ENCODE data around the gene LPAR3. TPM values are rescaled to one million over a fixed set of nuclear protein-coding genes. Genes with fewer than 3 reads are reported as not detected.
A peak's percentile ranks its signal among the peaks of the same experiment; 100 is the strongest.

The LPAR3 gene
- total and polyA plus RNA-seq, 2 of the 13 experiments (the other 11 are each of a cell fraction or from before 2014, with no cell fraction given), result not detected

DNA sequence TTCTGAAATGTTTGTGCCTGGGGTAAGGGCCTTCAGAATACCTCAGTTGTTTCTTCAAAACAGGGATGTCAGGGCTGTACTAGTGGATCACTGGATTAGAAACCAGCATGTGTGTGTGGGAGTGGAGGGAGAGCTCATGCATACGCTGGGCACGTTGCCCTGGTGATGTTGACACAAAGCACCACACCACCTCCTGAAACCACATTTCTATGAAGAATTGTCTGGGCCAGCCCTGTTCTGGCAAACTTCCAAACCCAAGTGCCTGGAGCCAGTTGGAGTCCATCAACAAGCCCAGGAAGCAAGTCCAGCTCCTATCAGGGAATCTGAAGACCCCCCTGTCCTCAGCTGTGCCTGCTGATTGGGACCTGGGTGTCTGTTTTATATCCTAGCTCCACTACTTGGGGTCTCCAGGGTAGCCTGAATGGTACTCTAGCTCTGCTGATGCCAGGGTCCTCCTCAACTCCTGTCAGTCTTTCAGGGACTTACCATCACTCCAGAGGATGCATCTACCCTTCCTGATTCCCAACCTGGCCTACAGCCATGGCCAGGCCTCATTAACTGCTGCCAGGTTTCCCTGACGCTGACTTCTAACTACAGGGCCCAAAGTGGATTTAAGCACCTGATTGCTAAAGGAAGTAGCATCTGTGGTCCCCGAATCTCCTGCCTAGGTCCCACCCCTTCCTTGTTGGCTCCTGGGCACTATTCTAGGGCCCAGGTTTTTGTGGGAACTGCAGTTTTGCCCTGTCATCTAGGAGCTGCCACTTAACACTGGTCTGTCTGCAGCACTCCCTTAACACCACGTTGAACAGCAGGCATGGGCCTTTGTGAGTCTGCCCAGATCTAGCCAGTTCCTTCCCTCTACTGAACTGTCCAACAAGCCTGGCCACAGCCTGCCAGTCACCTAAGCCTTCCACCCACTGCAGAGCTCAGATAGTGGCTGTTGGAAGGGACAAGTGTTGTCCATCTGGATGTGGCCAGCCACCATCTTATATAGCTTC, 45.5 kb downstream of the LPAR3 start:
- in situ Hi-C loops (cut with HindIII; ENCODE audit: extremely low pct_ligation_motif_present, low pct_unique_long_range_greater_than_20kb) (no loop called here), intact Hi-C loops (cut with micrococcal nuclease; ENCODE audit: unreplicated experiment) (no loop called here)
- no peak overlapping the region for H3K4me2 ChIP-seq (ENCODE audit: low read depth, low read length)
- POLR2A ChIA-PET, result no interaction called here
- H3K79me2 ChIP-seq (ENCODE audit: insufficient read depth, low read length), result no peaks in the 10 kb centered on the region
- DNase-seq (ENCODE audit: low spot score) (peak; percentile 25), FAIRE-seq (no peak), ATAC-seq (no peak)
- H3K9ac ChIP-seq (ENCODE audit: insufficient read depth, low read depth, low read length), result no peak overlapping the region
- no peaks in the 10 kb centered on the region for H3K4me1 ChIP-seq (ENCODE audit: insufficient read depth, low read length)
- no peaks in the 10 kb centered on the region; a peak in 2 of 5 replicates for H3K27me3 ChIP-seq (ENCODE audit: control insufficient read depth in 1 of 2, insufficient read depth in 2 of 2, low read length in 2 of 2)
- H3K4me3 ChIP-seq (replicated peaks in 1 of 3; ENCODE audit: insufficient read depth in 1 of 3, low read depth in 2 of 3, low read length in 3 of 3), result no peak overlapping the region
- no peaks in the 10 kb centered on the region for H3K9me3 ChIP-seq (ENCODE audit: low read length)
- CTCF ChIA-PET (ENCODE audit: low intra/inter-chr PET ratio, low total read pairs), result no interaction called here
- BruUV-seq (replicated peaks), result no TSS peak
- H2AFZ ChIP-seq (ENCODE audit: low read length), result no peak overlapping the region
- H3K36me3 ChIP-seq (replicated peaks in 1 of 2; ENCODE audit: control insufficient read depth in 1 of 2, insufficient read depth in 2 of 2, low read length in 2 of 2), result no peaks in the 10 kb centered on the region
- H3K27ac ChIP-seq (ENCODE audit: extremely low read length, insufficient read depth, low read length), result no peak overlapping the region
- WGBS (ENCODE audit: low lambda C conversion rate), result 0% methylated on average over 3 of the region's 5 CpGs
- H4K20me1 ChIP-seq (ENCODE audit: insufficient read depth, low read length), result no peaks in the 10 kb centered on the region
- TF ChIP-seq TSC22D2 (CRISPR knock-in tag; IDR thresholded peaks at IDR 0.05; ENCODE audit: borderline replicate concordance) (no peak), ZNF567 (CRISPR knock-in tag; IDR thresholded peaks at IDR 0.05; ENCODE audit: borderline replicate concordance) (no peak), DMAP1 (CRISPR knock-in tag; IDR thresholded peaks at IDR 0.05) (no peak), ZNF589 (CRISPR knock-in tag; conservative IDR thresholded peaks at IDR 0.05) (no peak), ZNF263 (CRISPR knock-in tag; IDR thresholded peaks at IDR 0.05) (no peak), HES4 (CRISPR knock-in tag; IDR thresholded peaks at IDR 0.05; ENCODE audit: borderline replicate concordance) (no peak), ZNF7 (CRISPR knock-in tag; IDR thresholded peaks at IDR 0.05) (no peak), RBM39 (IDR thresholded peaks at IDR 0.05; ENCODE audit: low read depth, low read length, poor library complexity, severe bottlenecking) (no peak), BORCS8-MEF2B (CRISPR knock-in tag; IDR thresholded peaks at IDR 0.05) (no peak), ZNF598 (CRISPR knock-in tag; IDR thresholded peaks at IDR 0.05; ENCODE audit: borderline replicate concordance) (no peak), ZNF839 (CRISPR knock-in tag; IDR thresholded peaks at IDR 0.05; ENCODE audit: borderline replicate concordance) (no peak)
- TF ChIP-seq, protein P1, sequence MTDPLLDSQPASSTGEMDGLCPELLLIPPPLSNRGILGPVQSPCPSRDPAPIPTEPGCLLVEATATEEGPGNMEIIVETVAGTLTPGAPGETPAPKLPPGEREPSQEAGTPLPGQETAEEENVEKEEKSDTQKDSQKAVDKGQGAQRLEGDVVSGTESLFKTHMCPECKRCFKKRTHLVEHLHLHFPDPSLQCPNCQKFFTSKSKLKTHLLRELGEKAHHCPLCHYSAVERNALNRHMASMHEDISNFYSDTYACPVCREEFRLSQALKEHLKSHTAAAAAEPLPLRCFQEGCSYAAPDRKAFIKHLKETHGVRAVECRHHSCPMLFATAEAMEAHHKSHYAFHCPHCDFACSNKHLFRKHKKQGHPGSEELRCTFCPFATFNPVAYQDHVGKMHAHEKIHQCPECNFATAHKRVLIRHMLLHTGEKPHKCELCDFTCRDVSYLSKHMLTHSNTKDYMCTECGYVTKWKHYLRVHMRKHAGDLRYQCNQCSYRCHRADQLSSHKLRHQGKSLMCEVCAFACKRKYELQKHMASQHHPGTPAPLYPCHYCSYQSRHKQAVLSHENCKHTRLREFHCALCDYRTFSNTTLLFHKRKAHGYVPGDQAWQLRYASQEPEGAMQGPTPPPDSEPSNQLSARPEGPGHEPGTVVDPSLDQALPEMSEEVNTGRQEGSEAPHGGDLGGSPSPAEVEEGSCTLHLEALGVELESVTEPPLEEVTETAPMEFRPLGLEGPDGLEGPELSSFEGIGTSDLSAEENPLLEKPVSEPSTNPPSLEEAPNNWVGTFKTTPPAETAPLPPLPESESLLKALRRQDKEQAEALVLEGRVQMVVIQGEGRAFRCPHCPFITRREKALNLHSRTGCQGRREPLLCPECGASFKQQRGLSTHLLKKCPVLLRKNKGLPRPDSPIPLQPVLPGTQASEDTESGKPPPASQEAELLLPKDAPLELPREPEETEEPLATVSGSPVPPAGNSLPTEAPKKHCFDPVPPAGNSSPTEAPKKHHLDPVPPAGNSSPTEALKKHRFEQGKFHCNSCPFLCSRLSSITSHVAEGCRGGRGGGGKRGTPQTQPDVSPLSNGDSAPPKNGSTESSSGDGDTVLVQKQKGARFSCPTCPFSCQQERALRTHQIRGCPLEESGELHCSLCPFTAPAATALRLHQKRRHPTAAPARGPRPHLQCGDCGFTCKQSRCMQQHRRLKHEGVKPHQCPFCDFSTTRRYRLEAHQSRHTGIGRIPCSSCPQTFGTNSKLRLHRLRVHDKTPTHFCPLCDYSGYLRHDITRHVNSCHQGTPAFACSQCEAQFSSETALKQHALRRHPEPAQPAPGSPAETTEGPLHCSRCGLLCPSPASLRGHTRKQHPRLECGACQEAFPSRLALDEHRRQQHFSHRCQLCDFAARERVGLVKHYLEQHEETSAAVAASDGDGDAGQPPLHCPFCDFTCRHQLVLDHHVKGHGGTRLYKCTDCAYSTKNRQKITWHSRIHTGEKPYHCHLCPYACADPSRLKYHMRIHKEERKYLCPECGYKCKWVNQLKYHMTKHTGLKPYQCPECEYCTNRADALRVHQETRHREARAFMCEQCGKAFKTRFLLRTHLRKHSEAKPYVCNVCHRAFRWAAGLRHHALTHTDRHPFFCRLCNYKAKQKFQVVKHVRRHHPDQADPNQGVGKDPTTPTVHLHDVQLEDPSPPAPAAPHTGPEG (CRISPR knock-in tag; IDR thresholded peaks at IDR 0.05), result no peak
- TF ChIP-seq, protein P2, sequence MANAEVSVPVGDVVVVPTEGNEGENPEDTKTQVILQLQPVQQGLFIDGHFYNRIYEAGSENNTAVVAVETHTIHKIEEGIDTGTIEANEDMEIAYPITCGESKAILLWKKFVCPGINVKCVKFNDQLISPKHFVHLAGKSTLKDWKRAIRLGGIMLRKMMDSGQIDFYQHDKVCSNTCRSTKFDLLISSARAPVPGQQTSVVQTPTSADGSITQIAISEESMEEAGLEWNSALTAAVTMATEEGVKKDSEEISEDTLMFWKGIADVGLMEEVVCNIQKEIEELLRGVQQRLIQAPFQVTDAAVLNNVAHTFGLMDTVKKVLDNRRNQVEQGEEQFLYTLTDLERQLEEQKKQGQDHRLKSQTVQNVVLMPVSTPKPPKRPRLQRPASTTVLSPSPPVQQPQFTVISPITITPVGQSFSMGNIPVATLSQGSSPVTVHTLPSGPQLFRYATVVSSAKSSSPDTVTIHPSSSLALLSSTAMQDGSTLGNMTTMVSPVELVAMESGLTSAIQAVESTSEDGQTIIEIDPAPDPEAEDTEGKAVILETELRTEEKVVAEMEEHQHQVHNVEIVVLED (CRISPR knock-in tag; IDR thresholded peaks at IDR 0.05; ENCODE audit: borderline replicate concordance), result no peak

All from HepG2 (cell line).